ENCODE data around the gene HSD3B7.

The HSD3B7 gene

GRCh38 chr16:30990105-30990504 is 5.1 kb downstream of the HSD3B7 start:
- no peak for TF ChIP-seq CTCF (conservative IDR thresholded peaks at IDR 0.05; ENCODE audit: low read length)
- no peak overlapping the region for H3K4me3 ChIP-seq (ENCODE audit: low read length)
- no peak for DNase-seq (ENCODE audit: low read depth)

DNA sequence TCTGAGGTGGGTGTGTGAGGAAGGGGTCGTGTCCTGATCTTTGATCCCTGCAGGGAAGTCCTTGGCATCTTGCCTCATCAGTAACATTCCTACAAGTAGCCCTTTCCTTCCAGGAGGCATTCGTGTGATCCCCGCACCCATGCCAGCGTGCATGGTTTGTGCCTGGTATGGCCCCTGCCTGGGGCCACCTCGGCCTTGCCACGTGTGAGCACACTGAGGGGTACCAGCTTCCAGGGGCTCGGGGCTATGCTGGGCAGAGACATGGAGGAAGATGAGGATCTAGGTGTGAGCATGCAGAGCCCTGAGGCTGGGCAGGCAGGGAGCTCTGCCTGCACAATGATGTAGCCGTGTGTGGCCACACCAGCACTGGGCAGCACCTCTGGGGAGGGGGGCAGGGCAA is 6.0 kb downstream of the HSD3B7 start:
- H3K4me3 ChIP-seq (ENCODE audit: low read length), result no peak overlapping the region
- no peak for DNase-seq (ENCODE audit: low read depth)
- no peak for TF ChIP-seq CTCF (conservative IDR thresholded peaks at IDR 0.05; ENCODE audit: low read length)

- no peak overlapping the region for H3K4me3 ChIP-seq (ENCODE audit: low read length)
- TF ChIP-seq CTCF (conservative IDR thresholded peaks at IDR 0.05; ENCODE audit: low read length), result no peak
These were observed 7.3 kb downstream of the HSD3B7 start for GRCh38 chr16:30992276-30992780.

GRCh38 chr16:30992931-30993816 is 8.2 kb downstream of the HSD3B7 start:
- H3K4me3 ChIP-seq (ENCODE audit: low read length), result no peak overlapping the region
- TF ChIP-seq CTCF (conservative IDR thresholded peaks at IDR 0.05; ENCODE audit: low read length), result no peak
- DNase-seq (ENCODE audit: low read depth), result no peak

More at GRCh38 chr16:30992276-30992780, 7.3 kb downstream of the HSD3B7 start:
- DNase-seq (ENCODE audit: low read depth), result no peak

DNA sequence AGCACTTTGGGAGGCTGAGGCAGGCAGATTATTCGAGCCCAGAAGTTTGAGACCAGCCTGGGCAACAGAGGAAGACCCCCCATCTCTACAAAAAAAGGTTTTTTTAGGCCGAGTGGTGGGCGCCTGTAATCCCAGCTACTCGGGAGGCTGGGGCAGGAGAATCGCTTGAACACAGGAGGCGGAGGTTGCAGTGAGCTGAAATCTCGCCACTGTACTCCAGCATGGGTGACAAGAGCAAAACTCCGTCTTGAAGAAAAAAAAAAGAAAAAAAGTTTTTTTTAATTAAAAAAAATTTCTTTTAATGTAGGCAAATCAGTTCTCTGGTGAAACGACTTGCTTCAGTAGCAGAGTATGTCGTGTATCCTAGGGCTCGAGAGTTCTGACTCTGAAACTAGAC is 10.9 kb downstream of the HSD3B7 start:
- H3K4me3 ChIP-seq (ENCODE audit: low read length), result no peak overlapping the region
- DNase-seq (ENCODE audit: low read depth), result no peak
- no peak for TF ChIP-seq CTCF (conservative IDR thresholded peaks at IDR 0.05; ENCODE audit: low read length)

- DNase-seq (ENCODE audit: low read depth), result peak; percentile 37
- H3K4me3 ChIP-seq (ENCODE audit: low read length), result peak overlapping the region; percentile 76
- TF ChIP-seq CTCF (conservative IDR thresholded peaks at IDR 0.05; ENCODE audit: low read length), result no peak
These were observed 11.4 kb downstream of the HSD3B7 start for GRCh38 chr16:30996324-30996984.

Measured in AG10803 (cell line).